Measurements from ENCODE around the gene C1QTNF2. TPM values are rescaled to one million over a fixed set of nuclear protein-coding genes. Genes with fewer than 3 reads are reported as not detected.
A peak's percentile ranks its signal among the peaks of the same experiment; 100 is the strongest.

The C1QTNF2 gene, protein sequence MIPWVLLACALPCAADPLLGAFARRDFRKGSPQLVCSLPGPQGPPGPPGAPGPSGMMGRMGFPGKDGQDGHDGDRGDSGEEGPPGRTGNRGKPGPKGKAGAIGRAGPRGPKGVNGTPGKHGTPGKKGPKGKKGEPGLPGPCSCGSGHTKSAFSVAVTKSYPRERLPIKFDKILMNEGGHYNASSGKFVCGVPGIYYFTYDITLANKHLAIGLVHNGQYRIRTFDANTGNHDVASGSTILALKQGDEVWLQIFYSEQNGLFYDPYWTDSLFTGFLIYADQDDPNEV
- total RNA-seq (not detected), total RNA-seq (0 to 0.12 (median 0) reads per million in 29 experiments)
- not detected for total RNA-seq (2013)

DNA sequence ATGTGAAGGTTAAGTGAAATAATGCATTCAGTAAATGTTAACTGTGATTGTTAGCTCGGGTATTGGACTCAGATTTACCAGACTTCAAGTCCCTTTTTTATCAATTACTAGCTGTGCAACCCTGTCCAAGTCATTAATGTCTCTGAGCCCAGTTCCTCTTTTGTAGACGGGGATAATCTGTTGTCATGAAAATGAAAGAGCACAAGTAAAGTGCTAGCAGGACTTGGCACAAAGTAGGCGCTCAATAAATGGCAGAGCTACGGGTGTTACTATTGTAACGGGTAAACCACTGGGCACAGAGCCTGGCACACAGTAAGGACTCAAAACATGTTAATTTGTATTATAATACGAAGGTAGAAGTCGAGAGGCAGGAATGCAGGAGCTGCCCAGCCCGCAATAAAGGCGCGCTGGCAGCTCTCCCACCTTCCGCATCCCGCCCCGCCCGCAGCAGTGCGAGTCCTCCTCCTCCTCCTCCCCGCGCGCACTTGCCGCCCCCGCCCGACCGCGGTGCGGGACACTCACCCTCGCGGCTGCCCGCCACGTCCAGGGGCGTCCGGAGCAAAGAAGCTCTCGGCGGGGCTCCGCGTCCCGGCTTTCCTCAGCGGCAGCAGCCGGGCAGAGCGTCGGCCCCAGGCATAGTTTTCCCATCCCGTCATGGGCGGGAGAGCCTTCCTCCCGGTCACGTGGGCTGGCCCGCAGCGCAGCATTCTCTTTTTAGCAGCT is at the start of gene C1QTNF2:
Gene C1QTNF2, minus strand, starts transcription at position 637 of the 723 bp plus-strand sequence. CDS start 15,615 bp downstream, outside the sequence.
- ChIA-PET POLR2A (no interaction called here), CTCF (interaction anchor here (0.6 to 1.3 kb wide), 2 partner anchors 23 to 854 kb away, joined by 3 to 4 read pairs; no protein-coding TSS in a partner anchor)
- Histone ChIP-seq H3K4me1 (ENCODE audit: control insufficient read depth in 1 of 2, extremely low read depth in 1 of 2, insufficient read depth in 2 of 2, low read length in 2 of 2) (peaks cover 0 to 9% of the 10 kb centered on the region in 2 experiments), H3K27ac (ENCODE audit: low read length) (no peak within 1 kb of the TSS), H3K27me3 (replicated peaks in 1 of 2; ENCODE audit: control insufficient read depth in 2 of 2, extremely low read depth in 1 of 2, insufficient read depth in 2 of 2, low read length in 1 of 2) (peaks cover 0 to 31% of the 10 kb centered on the region in 2 experiments), H3K36me3 (ENCODE audit: control insufficient read depth in 2 of 2, extremely low read depth in 1 of 2, insufficient read depth in 1 of 2, low read length in 1 of 2) (no peaks in the 10 kb centered on the region), H3K9me3 (no peaks in the 10 kb centered on the region), H3K4me3 (ENCODE audit: control insufficient read depth in 1 of 2, extremely low read depth in 1 of 2, low read length in 1 of 2) (peak within 1 kb of the TSS in 1 of 2 donors; percentile 60)
- Mint-ChIP-seq H3K27me3 (peaks cover 63 to 78% of the 10 kb centered on the region in 2 donors), H3K36me3 (no peaks in the 10 kb centered on the region), H3K9me3 (no peaks in the 10 kb centered on the region), H3K4me1 (peaks cover 10 to 18% (median 18%) of the 10 kb centered on the region in 3 donors), H3K4me3 (peak within 1 kb of the TSS; percentile 60 to 64 (median 61)), H3K27ac (no peak within 1 kb of the TSS)
- DNase-seq (peak in 2 of 35 experiments; percentile 4 to 9), ATAC-seq (replicated peaks in 1 of 4) (peak in 2 of 4 experiments; percentile 43 to 46)
- WGBS (ENCODE audit: insufficient coverage) = 5% methylated on average over 37 of the region's 45 CpGs

DNA sequence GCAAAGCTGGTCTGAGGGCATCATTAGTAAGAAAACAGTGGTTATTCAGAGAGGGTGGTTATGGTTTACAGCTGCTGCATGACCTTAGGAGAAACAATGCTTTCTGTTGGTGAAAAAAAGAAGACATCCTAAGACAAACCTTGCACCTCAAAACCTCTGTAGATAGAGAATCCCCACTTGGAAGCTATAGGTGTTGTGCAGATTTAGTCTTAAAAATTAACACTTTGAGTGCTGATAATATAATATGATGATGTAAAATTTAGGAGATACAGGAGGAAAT is 49.8 kb upstream of the C1QTNF2 start:
- H3K36me3 ChIP-seq (ENCODE audit: control insufficient read depth in 2 of 2, extremely low read depth in 1 of 2, insufficient read depth in 1 of 2, low read length in 1 of 2) = no peaks in the 10 kb centered on the region
- peaks cover 8% of the 10 kb centered on the region for H3K36me3 Mint-ChIP-seq
- no peaks in the 10 kb centered on the region for H3K27me3 Mint-ChIP-seq
- DNase-seq (no peak), ATAC-seq (replicated peaks in 1 of 4) (no peak)
- H3K9me3 Mint-ChIP-seq = no peaks in the 10 kb centered on the region
- H3K27me3 ChIP-seq (replicated peaks in 1 of 2; ENCODE audit: control insufficient read depth in 2 of 2, extremely low read depth in 1 of 2, insufficient read depth in 2 of 2, low read length in 1 of 2) = no peaks in the 10 kb centered on the region
- H3K4me1 Mint-ChIP-seq = peaks cover 83 to 91% (median 85%) of the 10 kb centered on the region in 3 donors
- peaks cover 32 to 35% of the 10 kb centered on the region in 2 experiments for H3K4me1 ChIP-seq (ENCODE audit: control insufficient read depth in 1 of 2, extremely low read depth in 1 of 2, insufficient read depth in 2 of 2, low read length in 2 of 2)
- H3K27ac ChIP-seq (ENCODE audit: low read length) = no peak overlapping the region
- no peak overlapping the region for H3K4me3 ChIP-seq (ENCODE audit: control insufficient read depth in 1 of 2, extremely low read depth in 1 of 2, low read length in 1 of 2)
- peak overlapping the region; percentile 95 to 99 (median 95) for H3K4me3 Mint-ChIP-seq
- no peaks in the 10 kb centered on the region for H3K9me3 ChIP-seq
- POLR2A ChIA-PET = no interaction called here
- peak overlapping the region in 1 of 2 donors; percentile 99 for H3K27ac Mint-ChIP-seq
- CTCF ChIA-PET = interaction anchor here (0.7 to 3.5 kb wide), 4 partner anchors 18 to 989 kb away, joined by 6 to 62 read pairs (median 17); no protein-coding TSS in a partner anchor

- H3K27me3 ChIP-seq (replicated peaks in 1 of 2; ENCODE audit: control insufficient read depth in 2 of 2, extremely low read depth in 1 of 2, insufficient read depth in 2 of 2, low read length in 1 of 2) = no peaks in the 10 kb centered on the region
- H3K9me3 Mint-ChIP-seq = no peaks in the 10 kb centered on the region
- H3K4me1 Mint-ChIP-seq = peaks cover 81 to 87% (median 84%) of the 10 kb centered on the region in 3 donors
- H3K27me3 Mint-ChIP-seq = no peaks in the 10 kb centered on the region
- peak overlapping the region; percentile 95 to 99 for H3K27ac Mint-ChIP-seq
- DNase-seq = peak in 1 of 35 experiments; percentile 25
- ATAC-seq (replicated peaks in 1 of 4) = peak in 1 of 4 experiments; percentile 3
- ChIA-PET CTCF (interaction anchor here (0.6 to 3.5 kb wide), 11 partner anchors 19 to 988 kb away, joined by 3 to 62 read pairs (median 6); no protein-coding TSS in a partner anchor), POLR2A (interaction anchor here (0.6 to 1.1 kb wide), 12 partner anchors 7 to 1455 kb away, joined by 3 to 5 read pairs (median 4); no protein-coding TSS in a partner anchor)
- H3K4me3 ChIP-seq (ENCODE audit: control insufficient read depth in 1 of 2, extremely low read depth in 1 of 2, low read length in 1 of 2) = peak overlapping the region; percentile 86 to 96
- H3K27ac ChIP-seq (ENCODE audit: low read length) = peak overlapping the region; percentile 87
- H3K4me1 ChIP-seq (ENCODE audit: control insufficient read depth in 1 of 2, extremely low read depth in 1 of 2, insufficient read depth in 2 of 2, low read length in 2 of 2) = peaks cover 32 to 33% of the 10 kb centered on the region in 2 experiments
- peaks cover 8% of the 10 kb centered on the region for H3K36me3 Mint-ChIP-seq
- H3K36me3 ChIP-seq (ENCODE audit: control insufficient read depth in 2 of 2, extremely low read depth in 1 of 2, insufficient read depth in 1 of 2, low read length in 1 of 2) = peaks cover 0 to 5% of the 10 kb centered on the region in 2 donors
- no peaks in the 10 kb centered on the region for H3K9me3 ChIP-seq
- WGBS (ENCODE audit: insufficient coverage) = 100% methylated on average over 4 of the region's 11 CpGs
- H3K4me3 Mint-ChIP-seq = peak overlapping the region; percentile 95 to 99 (median 95)
These were observed 49.3 kb upstream of the C1QTNF2 start for GRCh38 chr5:160419458-160420330.

- Mint-ChIP-seq H3K4me3 (peak within 1 kb of the TSS; percentile 95 to 99 (median 95)), H3K9me3 (no peaks in the 10 kb centered on the region), H3K36me3 (peaks cover 8% of the 10 kb centered on the region), H3K27me3 (no peaks in the 10 kb centered on the region), H3K27ac (peak within 1 kb of the TSS; percentile 95 to 99), H3K4me1 (peaks cover 73 to 82% (median 78%) of the 10 kb centered on the region in 3 donors)
- Histone ChIP-seq H3K9me3 (no peaks in the 10 kb centered on the region), H3K27ac (ENCODE audit: low read length) (peak within 1 kb of the TSS; percentile 87), H3K4me1 (ENCODE audit: control insufficient read depth in 1 of 2, extremely low read depth in 1 of 2, insufficient read depth in 2 of 2, low read length in 2 of 2) (peaks cover 32% of the 10 kb centered on the region in 2 experiments), H3K4me3 (ENCODE audit: control insufficient read depth in 1 of 2, extremely low read depth in 1 of 2, low read length in 1 of 2) (peak within 1 kb of the TSS; percentile 86 to 96), H3K36me3 (ENCODE audit: control insufficient read depth in 2 of 2, extremely low read depth in 1 of 2, insufficient read depth in 1 of 2, low read length in 1 of 2) (peaks cover 0 to 12% of the 10 kb centered on the region in 2 donors), H3K27me3 (replicated peaks in 1 of 2; ENCODE audit: control insufficient read depth in 2 of 2, extremely low read depth in 1 of 2, insufficient read depth in 2 of 2, low read length in 1 of 2) (no peaks in the 10 kb centered on the region)
- POLR2A ChIA-PET = interaction anchor here (0.6 to 1.2 kb wide), 23 partner anchors 8 to 1562 kb away, joined by 3 to 7 read pairs (median 4); partner anchors contain the start of gene FAM200C (in 1 of the 2)
- under 1% methylated on average over 44 of the region's 48 CpGs for WGBS (ENCODE audit: insufficient coverage)
- CTCF ChIA-PET = interaction anchor here (0.6 to 3.5 kb wide), 12 partner anchors 11 to 1243 kb away, joined by 3 to 62 read pairs (median 5); no protein-coding TSS in a partner anchor
- ATAC-seq (replicated peaks in 1 of 4) (peak; percentile 81 to 84 (median 82)), DNase-seq (peak; percentile 84 to 96 (median 91))
These were observed 48.4 kb upstream of the C1QTNF2 start, which contains the start of gene SLU7 for GRCh38 chr5:160418561-160419457. Gene SLU7 (minus strand): TSS chr5:160419081. CDS start chr5:160415294, 3,787 bp downstream.
